Activated naive CD4-positive, alpha-beta T cell treated with Interleukin-2 at 50 U/mL for 16 hours (primary cell): ENCODE measurements around the gene TRIM16.
"Not testable (repeated sequence)": the region's sequence is repeated elsewhere in the genome, so short reads cannot be mapped to it uniquely, and the experiment has no call there.

Source experiments
- DNase-seq: peaks from one replicate; pipeline ENCODE4 v3.0.0-alpha.2; 2020

TRIM16 gene

GRCh38 chr17:15683824-15684478 lies at the start of gene TRIM16:
TRIM16 (minus strand) TSS chr17:15684311; CDS start chr17:15651609, 32,702 bp downstream.
- DNase-seq: peak; percentile 85

GRCh38 chr17:15733174-15733789 lies 49.2 kb upstream of the TRIM16 start:
- DNase-seq: not testable (repeated sequence)

- DNase-seq: not testable (repeated sequence)
Observed at GRCh38 chr17:15731900-15732299, 47.8 kb upstream of the TRIM16 start, which contains the start of gene TBC1D26. TBC1D26 (plus strand) TSS chr17:15732283; CDS start chr17:15735349, 3,066 bp downstream.

- not testable (repeated sequence) for DNase-seq
Observed at GRCh38 chr17:15730535-15730934, 46.4 kb upstream of the TRIM16 start.

GRCh38 chr17:15716601-15717563 lies 32.8 kb upstream of the TRIM16 start:
- DNase-seq: not testable (repeated sequence)

- DNase-seq: not testable (repeated sequence)
Observed at GRCh38 chr17:15708879-15709278, 24.8 kb upstream of the TRIM16 start.

GRCh38 chr17:15704813-15705212 lies 20.7 kb upstream of the TRIM16 start:
- not testable (repeated sequence) for DNase-seq

- not testable (repeated sequence) for DNase-seq
Observed at GRCh38 chr17:15704239-15704638, 20.1 kb upstream of the TRIM16 start.

- not testable (repeated sequence) for DNase-seq
Observed at GRCh38 chr17:15699937-15700336, 15.8 kb upstream of the TRIM16 start.

- peak; percentile 98 for DNase-seq
Observed at GRCh38 chr17:15699413-15699924, 15.4 kb upstream of the TRIM16 start, which contains the start of gene ZNF286A. ZNF286A (plus strand) TSS chr17:15699752; CDS start chr17:15700330, 578 bp downstream.

GRCh38 chr17:15698967-15699366 lies 14.9 kb upstream of the TRIM16 start:
- DNase-seq: not testable (repeated sequence)

GRCh38 chr17:15687494-15687893 lies 3.4 kb upstream of the TRIM16 start:
- not testable (repeated sequence) for DNase-seq

GRCh38 chr17:15683135-15683534 lies 976 bp downstream of the TRIM16 start:
- DNase-seq: not testable (repeated sequence)

- DNase-seq: not testable (repeated sequence)
Observed at GRCh38 chr17:15675991-15676390, 8.1 kb downstream of the TRIM16 start.

- not testable (repeated sequence) for DNase-seq
Observed at GRCh38 chr17:15674640-15675039, 9.5 kb downstream of the TRIM16 start.

GRCh38 chr17:15669526-15669925 lies 14.6 kb downstream of the TRIM16 start:
- DNase-seq: not testable (repeated sequence)

GRCh38 chr17:15663691-15664090 lies 20.4 kb downstream of the TRIM16 start:
- no peak for DNase-seq

GRCh38 chr17:15663176-15663575 lies 20.9 kb downstream of the TRIM16 start:
- DNase-seq: no peak

GRCh38 chr17:15662681-15663080 lies 21.4 kb downstream of the TRIM16 start:
- no peak for DNase-seq

- no peak for DNase-seq
Observed at GRCh38 chr17:15660077-15660476, 24.0 kb downstream of the TRIM16 start.

GRCh38 chr17:15659663-15660062 lies 24.4 kb downstream of the TRIM16 start:
- DNase-seq: no peak

- DNase-seq: no peak
Observed at GRCh38 chr17:15659236-15659635, 24.9 kb downstream of the TRIM16 start.

- no peak for DNase-seq
Observed at GRCh38 chr17:15658296-15658695, 25.8 kb downstream of the TRIM16 start.
